Measurements from ENCODE around the gene SSH2.

DNA sequence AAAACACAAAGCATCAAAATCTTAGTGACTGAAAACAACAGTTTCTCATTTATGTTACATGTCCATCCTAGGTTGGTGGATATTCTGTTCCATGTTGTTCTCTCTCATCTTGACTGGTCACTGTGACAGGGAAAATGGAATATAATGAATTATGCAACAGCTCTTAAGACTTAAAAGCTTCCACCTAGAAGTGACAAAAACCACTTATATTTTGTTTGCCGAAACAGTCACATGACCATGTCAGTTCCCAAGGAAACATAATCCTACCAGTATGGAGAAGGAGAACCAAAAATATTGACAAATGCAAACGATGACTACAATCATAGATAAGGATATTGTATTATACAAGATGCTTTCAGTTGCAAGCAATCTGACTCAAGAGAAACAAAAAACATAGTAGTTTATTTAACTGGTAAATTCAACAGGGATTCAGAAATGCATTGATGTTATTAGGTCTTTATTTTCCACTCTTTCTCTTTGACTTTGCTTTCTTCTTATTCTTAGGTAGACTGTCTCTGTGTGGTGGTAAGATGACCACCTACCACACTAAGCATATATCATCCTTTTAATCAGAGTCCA, 103.8 kb downstream of the SSH2 start:
- TF ChIP-seq POLR2A (IDR thresholded peaks at IDR 0.05) = no peak
- TF ChIP-seq, protein P1, sequence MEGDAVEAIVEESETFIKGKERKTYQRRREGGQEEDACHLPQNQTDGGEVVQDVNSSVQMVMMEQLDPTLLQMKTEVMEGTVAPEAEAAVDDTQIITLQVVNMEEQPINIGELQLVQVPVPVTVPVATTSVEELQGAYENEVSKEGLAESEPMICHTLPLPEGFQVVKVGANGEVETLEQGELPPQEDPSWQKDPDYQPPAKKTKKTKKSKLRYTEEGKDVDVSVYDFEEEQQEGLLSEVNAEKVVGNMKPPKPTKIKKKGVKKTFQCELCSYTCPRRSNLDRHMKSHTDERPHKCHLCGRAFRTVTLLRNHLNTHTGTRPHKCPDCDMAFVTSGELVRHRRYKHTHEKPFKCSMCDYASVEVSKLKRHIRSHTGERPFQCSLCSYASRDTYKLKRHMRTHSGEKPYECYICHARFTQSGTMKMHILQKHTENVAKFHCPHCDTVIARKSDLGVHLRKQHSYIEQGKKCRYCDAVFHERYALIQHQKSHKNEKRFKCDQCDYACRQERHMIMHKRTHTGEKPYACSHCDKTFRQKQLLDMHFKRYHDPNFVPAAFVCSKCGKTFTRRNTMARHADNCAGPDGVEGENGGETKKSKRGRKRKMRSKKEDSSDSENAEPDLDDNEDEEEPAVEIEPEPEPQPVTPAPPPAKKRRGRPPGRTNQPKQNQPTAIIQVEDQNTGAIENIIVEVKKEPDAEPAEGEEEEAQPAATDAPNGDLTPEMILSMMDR (IDR thresholded peaks at IDR 0.05) = no peak
- no peak for TF ChIP-seq EP300 (IDR thresholded peaks at IDR 0.05)
- TF ChIP-seq POLR2AphosphoS5 (IDR thresholded peaks at IDR 0.05) = no peak
